Fibroblast of villous mesenchyme (primary cell): ENCODE measurements around the gene CPNE4. TPM values are rescaled to one million over a fixed set of nuclear protein-coding genes. Genes with fewer than 3 reads are reported as not detected.
A peak's percentile ranks its signal among the peaks of the same experiment; 100 is the strongest.

Source experiments
- DNase-seq: peaks from one replicate; pipeline ENCODE4 v3.0.0-alpha.2; 2010; ENCODE audit warnings: low read depth
- H3K4me3 ChIP-seq: 2 replicates; pipeline ENCODE4 v1.5.1; 2011; ENCODE audit warnings: low read depth, mild to moderate bottlenecking, low read length
- CTCF ChIP-seq: IDR thresholded peaks from 2 replicates; pipeline ENCODE4 v1.5.1; 2012; ENCODE audit warnings: low read depth, mild to moderate bottlenecking, low read length; ENCODE audit not compliant: insufficient read depth
- total RNA-seq: library from RNA; depleted of rRNA; stranded (reverse); fragments of >200 nt; gene quantifications from 2 replicates; pipeline ENCODE4 v1.2.3, GENCODE V29; 2012

CPNE4 gene
- total RNA-seq, 1 donor = not detected

- no peak for TF ChIP-seq CTCF
- peak; percentile 20 for DNase-seq
- H3K4me3 ChIP-seq = no peak overlapping the region
Observed at GRCh38 chr3:131591394-131592014, 443.3 kb downstream of the CPNE4 start.

GRCh38 chr3:131586277-131586676 is 448.5 kb downstream of the CPNE4 start:
- H3K4me3 ChIP-seq = no peak overlapping the region
- DNase-seq = no peak
- TF ChIP-seq CTCF = no peak

GRCh38 chr3:131582438-131582837 is 452.4 kb downstream of the CPNE4 start:
- no peak for TF ChIP-seq CTCF
- H3K4me3 ChIP-seq = no peak overlapping the region
- DNase-seq = no peak

GRCh38 chr3:131568460-131568859 is 466.4 kb downstream of the CPNE4 start:
- H3K4me3 ChIP-seq = no peak overlapping the region
- TF ChIP-seq CTCF = no peak
- no peak for DNase-seq

GRCh38 chr3:131564812-131565211 is 470.0 kb downstream of the CPNE4 start:
- no peak for DNase-seq
- no peak overlapping the region for H3K4me3 ChIP-seq
- TF ChIP-seq CTCF = no peak

GRCh38 chr3:131561511-131561910 is 473.3 kb downstream of the CPNE4 start:
- no peak for DNase-seq
- no peak for TF ChIP-seq CTCF

GRCh38 chr3:131560795-131561194 is 474.0 kb downstream of the CPNE4 start:
- TF ChIP-seq CTCF = no peak
- no peak for DNase-seq
- H3K4me3 ChIP-seq = no peak overlapping the region

More at GRCh38 chr3:131561511-131561910, 473.3 kb downstream of the CPNE4 start:
- no peak overlapping the region for H3K4me3 ChIP-seq
